K562 (cell line): ENCODE measurements around the gene TRIM47. TPM values are rescaled to one million over a fixed set of nuclear protein-coding genes. Genes with fewer than 3 reads are reported as not detected.

Experiments
- ATAC-seq: fragments of 200-7000 bp; cut with Tn5 transposase; 3 replicates; pipeline ENCODE4 v1.9.1; 2020; ENCODE audit warnings: moderate library complexity
- BruUV-seq: library from RNA; stranded (reverse); fragments of 400-500 nt; replicated peaks from 2 replicates; lab custom pipeline; 2021; lab: Mats Ljungman, UMichigan
- CTCF ChIA-PET: fragments of 300-600 bp; formaldehyde crosslinking; extraction: SDS; loops from one replicate; lab custom pipeline; 2021; ENCODE audit warnings: low intra/inter-chr PET ratio; lab: Yijun Ruan, JAX
- POLR2A ChIA-PET: fragments of 300-600, 350-650 bp; sonication (Branson Sonifier 250); formaldehyde crosslinking; extraction: SDS; loops from one replicate; lab custom pipeline; 2021; ENCODE audit warnings: antibody characterized with exemption, inconsistent platforms; lab: Yijun Ruan, JAX
- DNase-seq, 4 experiments: peaks; one replicate each; pipeline versions ENCODE4 v3.0.0 to v3.0.0-alpha.2; 2011 to 2018; ENCODE audit warnings: low spot score in 3 of 4, mixed read lengths in 3 of 4; ENCODE audit errors: extremely low read depth in 1 of 4
- FAIRE-seq: peaks from 2 replicates; lab custom pipeline; 2011; peaks lifted over from hg19 to GRCh38; lab: Jason Lieb, UNC
- H2AFZ ChIP-seq: 2 replicates; pipeline ENCODE4 v1.6.0; 2011; ENCODE audit warnings: low read depth, low read length, control low read depth, inconsistent platforms
- H3K27ac ChIP-seq: fragments of 200-600 bp; 3 replicates; pipeline ENCODE4 v1.8.0; 2011; ENCODE audit warnings: low read depth, mild to moderate bottlenecking, control low read depth, inconsistent platforms, low read length, moderate library complexity, mixed read lengths; ENCODE audit errors: extremely low read depth
- H3K27me3 ChIP-seq, 2 experiments: fragments of 300-600 bp in 1 of 2; 2 replicates in 1 of 2; 3 replicates in 1 of 2; pipeline versions ENCODE4 v1.6.0 to v1.8.0; 2011; ENCODE audit warnings: inconsistent platforms in 2 of 2, low read length in 2 of 2, mild to moderate bottlenecking in 1 of 2, mixed read lengths in 1 of 2, moderate library complexity in 1 of 2; ENCODE audit not compliant: control insufficient read depth in 2 of 2, insufficient read depth in 2 of 2
- H3K36me3 ChIP-seq: fragments of 300-600 bp; 3 replicates; pipeline ENCODE4 v1.8.0; 2011; ENCODE audit warnings: mild to moderate bottlenecking, low read length, inconsistent platforms; ENCODE audit not compliant: control insufficient read depth, insufficient read depth
- H3K4me1 ChIP-seq, 2 experiments: fragments of 200-600 bp in 1 of 2; replicated peaks in 1 of 2; 2 replicates in 1 of 2; 3 replicates in 1 of 2; pipeline versions ENCODE4 v1.5.1 to v1.8.0; 2011; ENCODE audit warnings: inconsistent platforms in 2 of 2, low read length in 2 of 2, mild to moderate bottlenecking in 1 of 2, mixed read lengths in 1 of 2, moderate library complexity in 1 of 2; ENCODE audit not compliant: control insufficient read depth in 2 of 2, insufficient read depth in 2 of 2
- H3K4me2 ChIP-seq: 2 replicates; pipeline ENCODE4 v1.6.1; 2011; ENCODE audit warnings: low read length, control low read depth, inconsistent platforms, mixed read lengths; ENCODE audit not compliant: insufficient read depth
- H3K4me3 ChIP-seq: fragments of 200-600 bp; sonication (generic), shearing (Covaris generic); 2 replicates; pipeline ENCODE4 v1.5.1; 2016; ENCODE audit warnings: control low read depth, inconsistent platforms
- H3K79me2 ChIP-seq: fragments of 200-600 bp; 3 replicates; pipeline ENCODE4 v1.8.0; 2011; ENCODE audit warnings: low read length, inconsistent platforms; ENCODE audit not compliant: control insufficient read depth, insufficient read depth
- H3K9ac ChIP-seq, 2 experiments: 2 replicates each; pipeline versions ENCODE4 v1.6.0 to v1.6.1; 2011; ENCODE audit warnings: low read depth in 2 of 2, low read length in 2 of 2, control low read depth in 1 of 2, inconsistent platforms in 1 of 2, mild to moderate bottlenecking in 1 of 2, mixed read lengths in 1 of 2; ENCODE audit not compliant: insufficient read depth in 1 of 2
- H3K9me1 ChIP-seq: one replicate; pipeline ENCODE4 v1.6.0; 2011; ENCODE audit warnings: inconsistent platforms, mild to moderate bottlenecking, low read length, moderate library complexity; ENCODE audit not compliant: control insufficient read depth, insufficient read depth
- H3K9me3 ChIP-seq: replicated peaks from 2 replicates; pipeline ENCODE4 v1.5.1; 2011; ENCODE audit warnings: low read depth, low read length, inconsistent platforms; ENCODE audit not compliant: control insufficient read depth, insufficient read depth
- H4K20me1 ChIP-seq: replicated peaks from 2 replicates; pipeline ENCODE4 v1.6.1; 2011; ENCODE audit warnings: low read length, inconsistent platforms, mixed read lengths; ENCODE audit not compliant: control insufficient read depth, insufficient read depth
- BCLAF1 ChIP-seq, 2 experiments: fragments of 450-650 bp in 1 of 2; IDR thresholded peaks; 2 replicates each; pipeline ENCODE4 v1.6.1; 2011 to 2017; ENCODE audit warnings: low read depth in 2 of 2, antibody characterized with exemption in 1 of 2, borderline replicate concordance in 1 of 2, low read length in 1 of 2, mild to moderate bottlenecking in 1 of 2, mixed read lengths in 1 of 2; ENCODE audit not compliant: control insufficient read depth in 1 of 2
- MAZ ChIP-seq, 2 experiments: fragments of 450-650 bp in 1 of 2; sonication (generic) in 1 of 2; formaldehyde crosslinking; IDR thresholded peaks in 1 of 2; conservative IDR thresholded peaks in 1 of 2; 2 replicates each; pipeline versions ENCODE4 v1.4.0 to v1.5.0; 2020; ENCODE audit warnings: mild to moderate bottlenecking in 1 of 2, missing genetic modification reagents in 1 of 2
- NCOA4 ChIP-seq: fragments of 450-650 bp; IDR thresholded peaks from 2 replicates; pipeline ENCODE4 v1.6.1; 2018; ENCODE audit warnings: mild to moderate bottlenecking; ENCODE audit not compliant: partially characterized antibody
- NELFE ChIP-seq: IDR thresholded peaks from 2 replicates; pipeline ENCODE4 v1.6.1; 2011; ENCODE audit warnings: mild to moderate bottlenecking; ENCODE audit not compliant: insufficient read depth, insufficient read length
- POLR2A ChIP-seq: fragments of 450-650 bp; conservative IDR thresholded peaks from 2 replicates; pipeline ENCODE4 v1.6.1; 2016
- POLR2AphosphoS2 ChIP-seq: IDR thresholded peaks from 2 replicates; pipeline ENCODE4 v1.6.1; 2012; ENCODE audit warnings: low read length, improper control_type of control experiment
- SUPT5H ChIP-seq: fragments of 450-650 bp; IDR thresholded peaks from 2 replicates; pipeline ENCODE4 v1.6.1; 2016
- ZNF280B ChIP-seq: fragments of 250-450 bp; sonication (Bioruptor Pico); IDR thresholded peaks from 2 replicates; pipeline ENCODE4 v1.5.1; 2021; ENCODE audit warnings: mild to moderate bottlenecking
- ZNF398 ChIP-seq: fragments of 250-450 bp; sonication (Bioruptor Pico); IDR thresholded peaks from 2 replicates; pipeline ENCODE4 v1.8.0; 2021; ENCODE audit warnings: moderate library complexity, mild to moderate bottlenecking, inconsistent platforms
- ZNF586 ChIP-seq: fragments of 450-650 bp; formaldehyde crosslinking; conservative IDR thresholded peaks from 2 replicates; pipeline ENCODE4 v1.4.0; 2020; ENCODE audit warnings: mild to moderate bottlenecking, moderate library complexity
- WGBS: fragments of 100-300 bp; shearing (Covaris generic); methylation state at CpG from one replicate; pipeline ENCODE4 v1.1.6; 2016; ENCODE audit warnings: low coverage, mixed read lengths; ENCODE audit not compliant: insufficient coverage; ENCODE audit errors: missing lambda C conversion rate; 5-methylcytosine and 5-hydroxymethylcytosine counted together
- in situ Hi-C: fragments of 300-500 bp; cut with MboI; formaldehyde crosslinking; loops from 4 replicates; pipeline ENCODE4 v1.15.0; 2018; ENCODE audit warnings: inconsistent platforms, mixed read lengths
- intact Hi-C: fragments of 100-400 bp; cut with micrococcal nuclease; formaldehyde crosslinking; loops from 2 replicates; pipeline ENCODE4 v1.14.2; 2022
- polyA plus RNA-seq, 8 experiments: library from polyadenylated mRNA; depleted of rRNA in 4 of 8; stranded (reverse) in 5 of 8; unstranded in 3 of 8; fragments of >200 nt; fragmentation: Nextera tagmentation in 2 of 8; fragmentation: Illumina TruSeq in 1 of 8; extraction: Ambion mirVana in 2 of 8; extraction: Trizol in 1 of 8; gene quantifications; 2 replicates each; pipeline versions ENCODE4 v1.2.1 to v1.2.3, GENCODE V29; 2011 to 2014; ENCODE audit warnings: inconsistent platforms in 1 of 8, missing spikeins in 1 of 8
- total RNA-seq, 7 experiments: library from RNA; depleted of rRNA in 6 of 7; stranded (reverse); fragments of >200 nt in 6 of 7; fragmentation: Illumina TruSeq in 2 of 7; extraction: Trizol in 2 of 7; gene quantifications; 2 replicates each; pipeline versions ENCODE4 v1.2.1 to v1.2.3, GENCODE V29; 2011 to 2021; ENCODE audit warnings: low replicate concordance in 1 of 7

TRIM47 gene
- total and polyA plus RNA-seq, 9 of the 15 experiments (the other 6 are each of a cell fraction or from before 2014, with no cell fraction given): 0.56 to 6.1 (median 3.2) TPM

- H3K27ac ChIP-seq: no peak overlapping the region
- no peak for ATAC-seq
- peaks cover 0 to 56% of the 10 kb centered on the region in 2 experiments; a peak in 2 of 5 replicates for H3K4me1 ChIP-seq
- H3K4me2 ChIP-seq: no peak overlapping the region
- no peaks in the 10 kb centered on the region for H3K9me1 ChIP-seq
- no peak for FAIRE-seq
- ChIA-PET POLR2A (interaction anchor here (0.6 to 8.0 kb wide), 17 partner anchors 10 to 73 kb away, joined by 3 to 121 read pairs (median 3); partner anchors contain the start of gene GALK1), CTCF (no interaction called here)
- in situ Hi-C loops (no loop called here), intact Hi-C loops (no loop called here)
- H3K9me3 ChIP-seq: no peaks in the 10 kb centered on the region
- BruUV-seq: no TSS peak
- TF ChIP-seq ZNF398 (CRISPR knock-in tag): no peak
- TF ChIP-seq MAZ (CRISPR knock-in tag; conservative IDR thresholded peaks at IDR 0.05 in 1 of 2, IDR thresholded peaks at IDR 0.05 in 1 of 2): 0 out of 4 replicates have a peak, but pooled peaks of 1 of the 2 experiments have one; percentile 12
- no peak for TF ChIP-seq NELFE
- no peak for TF ChIP-seq ZNF280B (CRISPR knock-in tag)
- no peak for TF ChIP-seq BCLAF1 (IDR thresholded peaks at IDR 0.05; ENCODE audit: borderline replicate concordance in 1 of 2, control insufficient read depth in 1 of 2, low read depth in 2 of 2, low read length in 1 of 2)
- TF ChIP-seq ZNF586 (CRISPR knock-in tag): no peak
- TF ChIP-seq POLR2A: 0 out of 2 replicates have a peak, but pooled peaks have one; percentile 3
- peak; percentile 55 for TF ChIP-seq SUPT5H
- TF ChIP-seq NCOA4: no peak
- peak; percentile 87 for TF ChIP-seq POLR2AphosphoS2
- no peak overlapping the region for H3K4me3 ChIP-seq
- H3K36me3 ChIP-seq: peaks cover 78% of the 10 kb centered on the region; the same call in 2 of the 3 replicates
- no peaks in the 10 kb centered on the region for H4K20me1 ChIP-seq
- H3K79me2 ChIP-seq: no peaks in the 10 kb centered on the region
- H3K9ac ChIP-seq: peak overlapping the region in 1 of 2 experiments; percentile 74; a peak in 2 of 4 replicates
- H2AFZ ChIP-seq: no peak overlapping the region
- 80% methylated on average over 13 of the region's 14 CpGs for WGBS
- no peak for DNase-seq
- no peaks in the 10 kb centered on the region for H3K27me3 ChIP-seq
Measured at GRCh38 chr17:75826561-75827307, 51.6 kb downstream of the TRIM47 start.
